ENCODE data around the gene CAMK1.

Gene CAMK1

GRCh38 chr3:9770276-9770812, 597 bp upstream of the CAMK1 start:
- H3K27me3 ChIP-seq (ENCODE audit: control insufficient read depth, low read length), result peaks cover 11% of the 10 kb centered on the region
- no peaks in the 10 kb centered on the region for H3K36me3 ChIP-seq (ENCODE audit: control insufficient read depth, low read length)

GRCh38 chr3:9769012-9769411, 735 bp downstream of the CAMK1 start:
- Histone ChIP-seq H3K4me3 (ENCODE audit: low read length) (peak overlapping the region; percentile 65), H3K9me3 (ENCODE audit: control insufficient read depth, insufficient read depth, low read length) (no peaks in the 10 kb centered on the region), H3K27ac (ENCODE audit: low read depth, low read length) (no peak overlapping the region), H3K4me2 (ENCODE audit: low read length) (peak overlapping the region; percentile 70), H3K9me2 (replicated peaks; ENCODE audit: control insufficient read depth, low read length) (no peaks in the 10 kb centered on the region), H3K79me2 (ENCODE audit: control insufficient read depth, low read length) (no peaks in the 10 kb centered on the region), H3K36me3 (ENCODE audit: control insufficient read depth, low read length) (no peaks in the 10 kb centered on the region), H3K27me3 (ENCODE audit: control insufficient read depth, low read length) (peaks cover 11% of the 10 kb centered on the region), H3F3A (ENCODE audit: control insufficient read depth, insufficient read depth) (no peaks in the 10 kb centered on the region), H4K20me1 (ENCODE audit: control insufficient read depth, insufficient read depth, low read depth, low read length) (no peaks in the 10 kb centered on the region), H3K4me1 (ENCODE audit: control insufficient read depth, low read length) (peaks cover 27% of the 10 kb centered on the region)
- TF ChIP-seq EZH2phosphoT487 (IDR thresholded peaks at IDR 0.05; ENCODE audit: borderline replicate concordance, low read length) (no peak), CTCF (IDR thresholded peaks at IDR 0.05; ENCODE audit: low read depth, low read length, poor library complexity, severe bottlenecking) (no peak)

More at GRCh38 chr3:9770276-9770812, 597 bp upstream of the CAMK1 start:
- H3K9me2 ChIP-seq (replicated peaks; ENCODE audit: control insufficient read depth, low read length), result no peaks in the 10 kb centered on the region
- peak overlapping the region; percentile 70 for H3K4me2 ChIP-seq (ENCODE audit: low read length)
- 0 out of 2 replicates have a peak, but pooled peaks cover 2% of the 10 kb centered on the region for H3F3A ChIP-seq (ENCODE audit: control insufficient read depth, insufficient read depth)
- H3K4me3 ChIP-seq (ENCODE audit: low read length), result peak overlapping the region; percentile 65
- no peaks in the 10 kb centered on the region for H3K9me3 ChIP-seq (ENCODE audit: control insufficient read depth, insufficient read depth, low read length)
- H3K27ac ChIP-seq (ENCODE audit: low read depth, low read length), result no peak overlapping the region
- H4K20me1 ChIP-seq (ENCODE audit: control insufficient read depth, insufficient read depth, low read depth, low read length), result no peaks in the 10 kb centered on the region
- TF ChIP-seq EZH2phosphoT487 (IDR thresholded peaks at IDR 0.05; ENCODE audit: borderline replicate concordance, low read length), result no peak
- TF ChIP-seq CTCF (IDR thresholded peaks at IDR 0.05; ENCODE audit: low read depth, low read length, poor library complexity, severe bottlenecking), result no peak
- H3K4me1 ChIP-seq (ENCODE audit: control insufficient read depth, low read length), result peaks cover 27% of the 10 kb centered on the region
- H3K79me2 ChIP-seq (ENCODE audit: control insufficient read depth, low read length), result no peaks in the 10 kb centered on the region

GRCh38 chr3:9768141-9768775, 1.5 kb downstream of the CAMK1 start:
- Histone ChIP-seq H3F3A (ENCODE audit: control insufficient read depth, insufficient read depth) (no peaks in the 10 kb centered on the region), H3K27me3 (ENCODE audit: control insufficient read depth, low read length) (peaks cover 11% of the 10 kb centered on the region), H3K4me1 (ENCODE audit: control insufficient read depth, low read length) (peaks cover 27% of the 10 kb centered on the region), H3K4me2 (ENCODE audit: low read length) (peak overlapping the region; percentile 70; the same call in 1 of the 2 replicates), H3K4me3 (ENCODE audit: low read length) (no peak overlapping the region; the same call in 1 of the 2 replicates), H3K79me2 (ENCODE audit: control insufficient read depth, low read length) (no peaks in the 10 kb centered on the region), H3K27ac (ENCODE audit: low read depth, low read length) (no peak overlapping the region), H3K9me3 (ENCODE audit: control insufficient read depth, insufficient read depth, low read length) (no peaks in the 10 kb centered on the region), H3K9me2 (replicated peaks; ENCODE audit: control insufficient read depth, low read length) (no peaks in the 10 kb centered on the region), H3K36me3 (ENCODE audit: control insufficient read depth, low read length) (no peaks in the 10 kb centered on the region), H4K20me1 (ENCODE audit: control insufficient read depth, insufficient read depth, low read depth, low read length) (no peaks in the 10 kb centered on the region)
- TF ChIP-seq CTCF (IDR thresholded peaks at IDR 0.05; ENCODE audit: low read depth, low read length, poor library complexity, severe bottlenecking) (no peak), EZH2phosphoT487 (IDR thresholded peaks at IDR 0.05; ENCODE audit: borderline replicate concordance, low read length) (no peak)
